Fibroblast of peridontal ligament (primary cell): Measurements from ENCODE around the gene AKT3.
"Not testable (repeated sequence)": the region's sequence is repeated elsewhere in the genome, so short reads cannot be mapped to it uniquely, and the experiment has no call there.

Experiments
- DNase-seq: peaks from one replicate; pipeline ENCODE4 v3.0.0-alpha.2; 2010; ENCODE audit errors: extremely low read depth

The AKT3 gene

GRCh38 chr1:243784506-243784905, 65.5 kb downstream of the AKT3 start:
- DNase-seq = no peak

GRCh38 chr1:243783714-243784113, 66.3 kb downstream of the AKT3 start:
- no peak for DNase-seq

- not testable (repeated sequence) for DNase-seq
Observed at GRCh38 chr1:243772361-243773050, 77.5 kb downstream of the AKT3 start.

GRCh38 chr1:243770860-243771259, 79.2 kb downstream of the AKT3 start:
- DNase-seq = no peak

GRCh38 chr1:243765676-243766075, 84.4 kb downstream of the AKT3 start:
- no peak for DNase-seq

- DNase-seq = peak; percentile 13
Observed at GRCh38 chr1:243763806-243764205, 86.2 kb downstream of the AKT3 start.

GRCh38 chr1:243758647-243759046, 91.4 kb downstream of the AKT3 start:
- no peak for DNase-seq

GRCh38 chr1:243756529-243756928, 93.5 kb downstream of the AKT3 start:
- no peak for DNase-seq

- DNase-seq = no peak
Observed at GRCh38 chr1:243754348-243754747, 95.7 kb downstream of the AKT3 start.

GRCh38 chr1:243751506-243751905, 98.5 kb downstream of the AKT3 start:
- no peak for DNase-seq

GRCh38 chr1:243748706-243749283, 101.2 kb downstream of the AKT3 start:
- DNase-seq = peak; percentile 89

- no peak for DNase-seq
Observed at GRCh38 chr1:243748227-243748626, 101.8 kb downstream of the AKT3 start.

- DNase-seq = no peak
Observed at GRCh38 chr1:243746751-243747150, 103.3 kb downstream of the AKT3 start.

GRCh38 chr1:243745356-243745755, 104.7 kb downstream of the AKT3 start:
- peak; percentile 6 for DNase-seq

- peak; percentile 76 for DNase-seq
Observed at GRCh38 chr1:243742819-243743218, 107.2 kb downstream of the AKT3 start.

- peak; percentile 23 for DNase-seq
Observed at GRCh38 chr1:243740255-243740999, 109.6 kb downstream of the AKT3 start.

GRCh38 chr1:243739335-243740003, 110.6 kb downstream of the AKT3 start:
- no peak for DNase-seq

GRCh38 chr1:243738020-243738419, 112.0 kb downstream of the AKT3 start:
- no peak for DNase-seq

GRCh38 chr1:243735457-243735856, 114.6 kb downstream of the AKT3 start:
- DNase-seq = no peak

- DNase-seq = no peak
Observed at GRCh38 chr1:243734308-243734695, 115.7 kb downstream of the AKT3 start.

GRCh38 chr1:243733670-243734307, 116.3 kb downstream of the AKT3 start:
- DNase-seq = no peak

GRCh38 chr1:243732637-243733036, 117.4 kb downstream of the AKT3 start:
- DNase-seq = no peak
